Measurements from ENCODE around the gene TWF2.

GRCh38 chr3:52277071-52277964, 38.4 kb upstream of the TWF2 start:
- TF ChIP-seq CTCF (IDR thresholded peaks at IDR 0.05; ENCODE audit: insufficient read depth, low read length, poor library complexity, severe bottlenecking), result no peak
- TF ChIP-seq EZH2phosphoT487 (conservative IDR thresholded peaks at IDR 0.05; ENCODE audit: low read length), result no peak
